Left renal cortex interstitium (tissue), 4 donors: ENCODE results near the gene DEFB128. TPM values are rescaled to one million over a fixed set of nuclear protein-coding genes. Genes with fewer than 3 reads are reported as not detected.
"Not testable (repeated sequence)": the region's sequence is repeated elsewhere in the genome, so short reads cannot be mapped to it uniquely, and the experiment has no call there.

Source experiments
- DNase-seq, 4 donors: peaks; one replicate each; pipeline ENCODE4 v3.0.0-alpha.2; 2013; ENCODE audit warnings: low read depth in 4 of 4, low spot score in 2 of 4, missing footprints in 1 of 4
- polyA plus RNA-seq, 4 donors: library from polyadenylated mRNA; unstranded; fragments of 120-200 nt; gene quantifications; one replicate each; pipeline ENCODE4 v1.2.1, GENCODE V29; 2013; ENCODE audit not compliant: insufficient read length in 4 of 4

Gene DEFB128
- not detected for polyA plus RNA-seq

GRCh38 chr20:189611-190010, at the start of gene DEFB128:
Gene DEFB128, minus strand, starts transcription at chr20:189711. Its CDS starts 88 bp downstream, at chr20:189623.
- DNase-seq = no peak

DNA sequence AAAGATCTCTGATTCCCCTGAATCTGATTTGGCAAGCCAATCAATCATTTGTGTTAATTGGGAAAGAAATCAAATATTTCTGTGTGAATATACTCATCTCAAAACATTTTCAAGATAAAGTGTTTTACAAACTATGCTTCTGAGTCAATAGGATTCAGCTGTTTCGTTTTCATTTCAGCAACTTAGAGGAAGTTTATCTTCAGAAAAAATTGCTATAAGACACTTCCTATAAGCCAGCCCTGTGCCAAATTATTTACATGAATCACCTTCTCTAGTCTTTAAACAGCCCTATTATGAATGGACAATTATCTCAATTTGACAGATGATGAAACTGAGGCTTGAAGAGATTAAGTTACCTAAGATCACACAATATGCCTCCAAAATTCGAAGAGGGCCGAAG, 48.4 kb upstream of the DEFB128 start:
- DNase-seq = no peak

GRCh38 chr20:237489-237888, 48.0 kb upstream of the DEFB128 start:
- DNase-seq = no peak

GRCh38 chr20:235891-236290, 46.4 kb upstream of the DEFB128 start:
- DNase-seq = no peak

- no peak for DNase-seq
Observed at GRCh38 chr20:227439-228105, 38.1 kb upstream of the DEFB128 start.

DNA sequence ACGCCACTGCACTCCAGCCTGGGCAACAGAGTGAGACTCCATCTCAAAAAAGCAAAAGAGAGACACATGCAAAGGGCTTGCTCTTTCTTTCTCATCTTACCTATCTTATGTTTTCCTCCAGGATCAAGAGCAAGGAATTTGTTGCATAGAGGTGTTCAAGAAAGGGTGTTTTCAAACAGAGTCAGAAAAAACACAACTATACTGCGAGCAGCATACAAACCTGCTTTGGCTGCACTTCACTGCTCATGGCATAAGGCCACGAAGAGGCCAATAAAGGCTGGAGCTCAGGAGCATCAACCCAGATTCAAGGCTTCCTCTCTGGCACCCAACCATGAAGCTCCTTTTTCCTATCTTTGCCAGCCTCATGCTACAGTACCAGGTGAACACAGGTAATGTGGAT, 37.4 kb upstream of the DEFB128 start, which contains the start of gene DEFB129:
Gene DEFB129, plus strand, starts transcription at position 301 of the 400 bp plus-strand sequence. Its CDS starts 31 bp downstream, at position 332.
- no peak for DNase-seq

DNA sequence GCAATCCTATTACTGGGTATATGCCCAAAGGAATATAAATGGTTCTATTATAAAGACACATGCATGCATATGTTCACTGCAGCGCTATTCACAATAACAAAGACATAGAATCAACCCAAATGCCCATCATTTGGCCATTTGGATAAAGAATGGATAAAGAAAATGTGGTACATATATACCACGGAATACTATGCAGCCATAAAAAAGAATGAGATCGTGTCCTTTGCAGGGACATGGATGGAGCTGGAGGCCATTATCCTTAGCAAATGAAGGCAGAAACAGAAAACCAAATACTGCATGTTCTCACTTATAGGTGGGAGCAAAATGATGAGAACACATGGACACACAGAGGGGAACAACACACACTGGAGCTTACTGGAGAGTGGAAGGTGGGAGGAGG, 36.4 kb upstream of the DEFB128 start:
- not testable (repeated sequence) for DNase-seq

- no peak for DNase-seq
Observed at GRCh38 chr20:221258-221830, 31.8 kb upstream of the DEFB128 start.

- DNase-seq = peak in 1 of 4 donors; percentile 15
Observed at GRCh38 chr20:219290-220115, 30.0 kb upstream of the DEFB128 start.

- no peak for DNase-seq
Observed at GRCh38 chr20:217266-217665, 27.8 kb upstream of the DEFB128 start.

DNA sequence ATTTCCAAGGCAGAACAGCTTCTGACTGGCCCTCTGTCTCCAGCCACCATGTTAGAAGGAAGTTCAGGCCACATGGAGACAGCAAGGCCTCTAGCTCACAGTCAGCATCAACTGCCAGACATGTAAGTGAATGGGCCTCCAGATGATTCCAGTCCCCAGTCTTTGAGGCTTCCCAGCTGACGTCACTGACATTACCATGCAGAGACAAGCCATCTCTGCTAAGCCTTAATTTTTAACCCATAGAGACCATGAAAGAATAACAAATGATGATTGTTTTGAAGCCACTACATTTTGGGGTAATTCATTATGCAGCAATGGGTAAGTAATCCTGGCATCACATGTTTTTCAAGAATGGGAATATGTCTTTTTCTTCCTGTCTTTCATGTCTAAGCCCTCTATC, 26.3 kb upstream of the DEFB128 start:
- DNase-seq = no peak

DNA sequence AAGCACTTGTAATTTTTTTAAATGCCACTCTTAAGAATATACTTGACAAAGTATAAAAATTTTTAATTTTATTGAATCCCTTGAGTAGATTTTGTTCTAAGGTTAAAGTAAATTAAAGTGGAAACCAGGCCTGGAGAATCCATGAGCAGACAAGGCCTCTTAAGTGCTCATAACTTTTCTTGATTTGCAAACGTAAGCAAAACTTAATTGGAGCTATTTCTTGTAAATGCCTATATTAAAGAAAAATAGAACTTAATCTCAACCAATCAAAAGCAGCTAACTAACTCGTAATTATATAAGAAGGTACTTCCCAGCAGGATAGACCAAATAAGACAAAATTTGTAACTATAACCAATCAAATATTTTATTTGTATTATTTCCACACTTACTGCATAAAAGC, 24.9 kb upstream of the DEFB128 start:
- DNase-seq = no peak

DNA sequence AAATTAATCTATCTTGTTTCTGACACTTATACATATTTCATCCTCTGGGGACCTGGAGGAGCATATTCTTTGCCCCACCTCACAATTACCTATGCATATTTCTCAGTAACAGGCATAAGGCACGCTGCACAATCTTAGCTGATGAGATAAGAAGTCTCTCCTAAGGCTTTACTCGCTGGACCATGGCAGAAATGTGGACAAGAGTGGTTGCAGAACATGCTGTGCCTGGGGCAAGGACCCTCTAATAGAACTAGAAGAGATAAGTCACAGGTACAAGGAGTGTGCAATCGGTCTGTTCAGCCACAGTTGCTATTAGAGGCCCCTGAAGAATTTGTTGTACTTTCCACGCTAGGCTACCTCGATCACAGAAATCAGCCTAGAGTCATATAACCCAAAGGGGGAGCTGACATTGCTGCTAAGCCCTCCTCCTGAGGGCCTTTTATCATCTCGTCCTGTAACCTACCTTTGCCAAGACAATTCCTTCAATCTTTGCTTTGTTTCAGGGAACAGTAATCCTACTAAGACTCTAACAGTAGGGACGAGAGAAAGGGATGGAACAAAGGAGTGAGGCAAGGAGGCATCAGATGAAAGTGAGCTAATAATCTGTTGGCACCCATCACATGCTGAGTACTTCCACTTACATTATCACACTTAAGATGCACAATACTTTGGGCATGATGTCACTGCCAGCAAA, 21.4 kb upstream of the DEFB128 start:
- DNase-seq = no peak

DNA sequence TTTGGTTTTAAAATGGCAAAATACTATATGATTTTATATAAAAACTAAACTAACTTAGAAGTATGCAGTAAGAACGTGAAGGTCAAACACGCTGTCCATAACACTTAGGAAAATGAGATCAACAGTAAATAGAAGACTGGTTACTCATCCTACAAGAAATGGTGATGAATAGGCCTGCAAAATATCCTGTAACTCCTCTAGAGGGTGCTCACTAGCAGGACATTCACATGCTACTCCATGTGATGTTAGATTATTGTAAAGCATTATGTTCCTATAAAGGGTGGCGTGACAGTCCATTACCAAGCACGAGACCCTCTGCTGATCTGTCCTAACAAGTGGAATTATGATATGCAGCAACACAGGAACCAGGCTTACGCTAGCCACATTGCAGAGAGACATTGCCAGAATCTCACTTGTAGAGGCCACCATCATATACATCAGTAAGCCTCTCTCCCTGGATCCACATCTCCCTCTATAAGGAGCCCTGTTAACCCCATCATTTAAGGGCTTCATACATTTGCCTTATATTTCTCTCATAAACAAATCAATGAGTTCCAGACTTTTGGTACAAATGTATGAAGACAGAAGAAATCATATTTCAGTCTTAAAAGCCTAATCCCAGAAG, 19.5 kb upstream of the DEFB128 start:
- DNase-seq = peak in 1 of 4 donors; percentile 21

- not testable (repeated sequence) for DNase-seq
Observed at GRCh38 chr20:203630-204029, 14.1 kb upstream of the DEFB128 start.

DNA sequence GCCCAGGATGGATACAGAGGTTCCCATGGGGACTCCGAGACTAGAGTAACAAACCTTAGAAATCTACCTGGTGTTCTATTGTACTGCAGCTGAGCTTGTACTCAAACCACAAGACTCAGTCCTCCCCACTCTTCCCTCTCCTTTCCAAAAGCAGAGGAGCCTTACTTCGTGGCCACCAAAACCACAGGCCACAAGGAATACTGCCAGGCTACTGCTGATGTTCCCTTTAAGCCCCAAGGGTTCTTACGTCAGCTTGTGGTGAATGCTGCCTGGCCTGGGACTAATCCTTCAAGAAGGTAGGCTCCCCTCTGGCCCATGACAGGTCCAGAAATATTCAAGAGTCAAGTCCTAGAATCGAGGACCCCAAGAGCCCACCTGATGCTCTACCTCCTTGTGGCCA, 10.5 kb upstream of the DEFB128 start:
- DNase-seq = no peak

GRCh38 chr20:198225-198624, 8.7 kb upstream of the DEFB128 start:
- DNase-seq = no peak

DNA sequence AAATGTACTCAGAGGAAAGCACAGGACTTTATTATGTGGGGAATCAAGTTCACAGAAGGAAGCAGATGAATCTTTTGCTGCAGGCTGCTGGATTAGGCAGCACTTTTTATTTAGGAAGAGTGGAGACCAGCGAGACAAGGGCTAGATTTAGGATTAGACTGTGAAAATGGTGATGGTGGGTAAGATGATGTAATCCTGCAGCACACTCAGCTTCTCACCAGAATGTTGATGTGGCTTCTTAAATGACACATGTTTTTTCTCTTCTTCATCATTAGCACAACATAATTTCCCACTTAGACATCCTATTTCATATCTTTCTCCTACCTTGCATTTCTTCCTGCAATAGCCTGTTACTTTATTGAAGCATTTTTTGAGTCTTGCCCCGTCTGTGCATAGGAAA, 1.8 kb downstream of the DEFB128 start:
- no peak for DNase-seq

DNA sequence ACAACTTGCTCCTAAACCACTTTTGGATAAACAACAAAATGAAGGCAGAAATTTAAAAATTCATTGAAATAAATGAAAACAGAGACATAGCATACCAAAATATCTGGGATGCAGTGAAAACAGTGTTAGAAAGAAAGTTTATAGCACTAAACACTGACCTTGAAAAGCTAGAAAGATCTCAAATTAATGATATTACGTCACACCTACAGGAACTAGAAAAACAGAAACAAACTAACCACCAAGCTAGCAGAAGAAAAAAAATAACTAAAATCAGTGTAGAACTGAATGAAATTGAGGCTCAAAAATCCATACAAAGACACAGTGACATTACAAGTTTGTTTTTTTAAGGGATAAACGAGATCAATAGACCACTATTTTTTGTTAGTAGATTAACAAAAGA, 5.2 kb downstream of the DEFB128 start:
- DNase-seq = no peak

GRCh38 chr20:168876-169275, 20.6 kb downstream of the DEFB128 start:
- no peak for DNase-seq

DNA sequence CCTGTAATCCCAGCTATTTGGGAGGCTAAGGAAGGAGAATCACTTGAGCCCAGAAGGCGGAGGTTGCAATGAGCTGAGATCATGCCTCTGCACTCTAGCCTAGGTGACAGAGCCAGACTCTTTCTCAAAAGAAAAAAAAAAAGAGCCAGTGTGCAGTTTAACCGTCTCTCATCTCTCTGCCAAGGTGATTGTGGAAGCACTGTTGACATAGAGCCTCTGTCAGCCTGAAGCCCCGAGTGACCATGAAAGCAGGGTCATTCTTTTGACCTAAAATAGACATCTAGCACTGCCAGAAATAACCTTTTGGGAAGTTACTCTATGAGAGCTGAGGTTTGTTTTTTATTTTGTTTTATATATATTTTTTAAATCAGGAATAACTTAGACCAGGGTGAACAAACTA, 24.9 kb downstream of the DEFB128 start:
- no peak for DNase-seq
